ACHN (cell line): Measurements from ENCODE around the gene TSPAN3.

Experiments
- DNase-seq: peaks from one replicate; pipeline ENCODE4 v3.0.0-alpha.2; 2015
- in situ Hi-C: cut with HindIII; loops from 2 replicates; pipeline ENCODE4 v1.10.0; 2017; ENCODE audit warnings: low sequenced_read_pairs, low pct_ligation_motif_present, low pct_unique_long_range_greater_than_20kb

TSPAN3 gene

DNA sequence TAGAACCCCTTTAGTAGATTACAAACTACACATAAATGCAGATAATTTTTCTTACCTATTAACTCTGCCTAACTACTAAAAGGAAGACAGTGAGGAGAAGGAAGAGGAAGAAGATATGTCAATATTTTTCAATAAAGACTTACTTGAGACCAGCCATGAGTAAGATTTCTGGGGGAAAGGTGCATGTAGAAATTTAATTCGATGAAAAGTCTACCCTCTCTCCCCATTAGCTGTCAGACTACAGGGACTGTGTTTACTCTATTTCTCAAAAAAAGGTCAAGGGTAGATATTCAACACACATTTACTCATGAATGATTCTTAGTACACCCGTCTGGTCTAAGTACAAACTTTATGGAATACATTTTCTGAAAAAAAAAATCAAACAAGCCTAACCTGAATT lies 6.8 kb downstream of the TSPAN3 start:
- DNase-seq = no peak
- in situ Hi-C loops = no loop called here

- in situ Hi-C loops = no loop called here
- no peak for DNase-seq
Measured at GRCh38 chr15:77063249-77063648, 7.7 kb downstream of the TSPAN3 start.

GRCh38 chr15:77060546-77060945 lies 10.4 kb downstream of the TSPAN3 start:
- in situ Hi-C loops = no loop called here
- DNase-seq = no peak

DNA sequence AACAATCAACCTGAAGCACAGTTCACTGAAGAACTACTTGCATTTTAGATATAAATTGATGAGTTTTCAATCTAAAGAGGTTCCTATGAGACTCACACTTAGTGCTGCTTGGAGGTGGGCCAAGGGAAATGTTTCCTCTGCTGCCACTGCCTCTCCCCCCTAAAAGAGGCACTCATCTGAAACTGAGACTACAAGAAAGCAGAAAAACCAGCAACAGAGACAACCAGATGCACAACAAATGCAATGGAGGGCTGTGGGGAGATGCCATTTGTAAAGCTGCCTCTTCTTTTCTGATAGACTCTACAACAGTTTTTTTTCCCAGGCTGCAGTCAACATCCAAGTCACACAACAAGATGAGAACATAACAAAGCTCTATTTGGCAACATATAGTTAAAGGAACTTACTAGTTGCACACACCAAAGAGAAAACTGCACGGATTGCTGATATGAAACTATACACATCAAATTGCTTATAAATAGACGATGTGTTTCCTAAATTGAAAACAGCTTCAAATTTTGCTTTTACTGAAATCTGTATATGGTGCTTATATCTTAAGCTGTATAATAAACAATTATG lies 11.0 kb downstream of the TSPAN3 start:
- in situ Hi-C loops = no loop called here
- no peak for DNase-seq

DNA sequence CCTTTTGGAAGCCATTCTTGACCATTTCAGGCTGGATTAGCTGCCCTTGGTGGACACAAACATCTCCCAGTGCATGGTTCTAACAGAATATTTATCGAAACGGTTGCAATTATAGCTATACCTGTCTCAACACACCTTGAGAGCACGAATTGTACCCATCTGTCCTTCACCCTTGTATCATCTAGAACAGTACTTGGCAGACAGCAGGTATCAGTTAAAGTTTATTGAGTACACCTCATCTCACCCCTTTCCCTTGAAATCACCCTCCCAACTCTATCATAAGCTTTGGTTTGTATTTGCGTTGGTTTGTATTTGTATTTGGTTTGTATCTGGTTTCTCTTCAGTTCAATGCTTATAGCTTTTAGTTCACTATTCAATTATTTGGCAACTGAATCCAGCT lies 12.4 kb downstream of the TSPAN3 start:
- DNase-seq = no peak
- in situ Hi-C loops = no loop called here

DNA sequence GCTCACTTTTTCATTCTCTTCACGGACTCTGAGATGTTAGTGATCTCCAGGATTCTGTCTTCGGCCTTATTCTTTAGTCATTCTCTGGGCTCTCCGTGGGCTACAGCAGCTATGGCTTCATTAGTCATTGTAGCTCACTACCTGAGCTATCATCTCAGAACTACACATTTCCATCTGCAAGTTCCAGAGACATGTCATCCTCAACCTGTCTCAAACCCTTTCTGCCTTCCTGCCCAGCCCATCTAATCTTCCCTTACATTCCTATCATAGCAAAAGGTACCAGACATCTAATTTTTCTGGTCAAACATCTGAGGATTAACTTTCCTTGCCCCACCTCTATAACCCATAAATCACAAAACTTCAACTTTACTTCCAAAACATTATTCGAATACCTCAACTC lies 13.2 kb downstream of the TSPAN3 start:
- no peak for DNase-seq
- in situ Hi-C loops = no loop called here

DNA sequence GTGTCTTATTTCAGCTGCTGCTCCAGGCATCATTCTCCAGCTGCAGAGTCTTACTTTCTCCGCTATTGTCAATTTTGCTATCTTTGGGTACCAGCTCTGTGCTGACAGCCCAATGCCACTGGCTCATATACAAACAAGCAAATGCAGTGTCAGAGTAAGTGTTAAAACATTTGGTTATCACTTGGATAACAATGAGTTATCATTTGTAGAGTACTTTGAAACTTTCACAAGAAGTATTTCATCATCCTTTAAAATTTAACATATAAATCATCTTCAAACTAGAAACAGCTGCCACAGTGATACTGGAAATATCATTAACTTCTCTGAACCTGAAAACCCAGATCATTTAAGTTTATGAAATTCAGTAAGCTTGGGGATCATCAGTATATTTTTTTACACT lies 13.8 kb downstream of the TSPAN3 start:
- in situ Hi-C loops = no loop called here
- no peak for DNase-seq

DNA sequence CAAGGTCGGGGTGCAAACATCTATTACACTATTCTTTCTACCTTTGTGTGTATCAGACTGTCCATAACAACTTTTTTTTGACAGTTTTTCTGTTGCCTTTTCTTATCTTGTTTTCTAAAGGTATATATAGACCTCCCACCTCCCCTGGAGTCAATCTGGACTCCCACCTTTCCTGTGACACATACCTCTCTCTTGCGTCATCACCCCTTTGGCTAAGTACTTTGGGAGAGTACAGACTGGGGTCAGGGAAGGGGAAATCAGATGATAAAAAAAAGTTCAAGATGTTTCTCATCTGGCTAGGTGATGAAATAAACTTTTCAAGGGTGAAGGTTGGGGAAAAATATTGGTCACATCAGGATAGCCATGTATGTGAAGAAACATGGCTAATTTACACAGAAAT lies 17.2 kb downstream of the TSPAN3 start:
- in situ Hi-C loops = no loop called here
- no peak for DNase-seq

DNA sequence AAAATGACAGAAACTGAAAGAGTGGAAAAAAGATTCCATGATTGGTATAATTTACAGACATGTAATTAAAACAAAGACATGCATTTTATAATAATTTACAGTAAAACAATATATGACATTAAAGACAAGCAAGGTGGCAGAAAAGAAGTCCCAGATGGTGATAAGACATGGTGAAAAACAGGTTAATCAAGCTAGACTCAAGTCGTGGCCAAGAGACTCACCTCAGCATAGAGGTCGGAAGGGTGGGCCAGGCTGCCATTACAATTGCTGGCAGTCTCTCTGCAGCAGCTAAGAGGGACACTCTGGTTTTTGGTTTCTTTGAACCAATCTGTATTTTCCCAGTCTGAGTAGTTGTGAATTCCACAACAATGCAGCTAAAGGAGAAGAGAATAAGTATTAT lies 18.4 kb downstream of the TSPAN3 start:
- in situ Hi-C loops = no loop called here
- no peak for DNase-seq

DNA sequence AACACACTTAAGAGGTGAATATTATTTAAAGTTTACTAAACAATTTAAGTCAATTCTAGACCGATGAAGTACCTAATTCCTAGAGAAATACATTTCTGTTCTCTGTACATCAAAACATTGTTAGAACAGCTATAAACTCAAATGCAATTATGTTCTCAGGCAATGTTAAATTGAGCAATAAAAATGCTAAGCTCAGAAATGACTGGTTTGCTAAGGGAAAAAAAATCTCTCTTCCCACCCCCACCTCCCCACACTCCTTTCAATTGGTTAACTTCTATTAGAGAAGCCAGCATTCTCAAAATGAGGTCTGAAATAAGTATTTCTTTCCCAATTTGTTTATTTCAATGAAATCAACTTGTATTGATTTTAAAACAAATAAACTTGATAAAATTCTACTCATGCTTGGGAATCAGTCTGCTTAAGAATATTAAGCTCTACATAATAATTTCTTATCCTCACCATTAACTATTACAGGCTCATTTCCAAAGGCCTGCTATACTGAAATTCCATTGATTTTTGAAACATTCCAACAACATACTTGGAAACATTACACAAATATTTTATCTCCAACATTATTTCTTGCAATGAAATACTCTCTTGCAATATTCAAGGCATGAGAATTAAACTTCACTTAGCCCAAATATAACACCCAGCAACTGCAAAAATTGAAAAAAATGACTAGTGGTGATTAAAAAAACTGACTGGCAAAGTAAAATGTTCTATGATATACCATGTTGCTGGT lies 22.6 kb downstream of the TSPAN3 start:
- no peak for DNase-seq
- in situ Hi-C loops = no loop called here

DNA sequence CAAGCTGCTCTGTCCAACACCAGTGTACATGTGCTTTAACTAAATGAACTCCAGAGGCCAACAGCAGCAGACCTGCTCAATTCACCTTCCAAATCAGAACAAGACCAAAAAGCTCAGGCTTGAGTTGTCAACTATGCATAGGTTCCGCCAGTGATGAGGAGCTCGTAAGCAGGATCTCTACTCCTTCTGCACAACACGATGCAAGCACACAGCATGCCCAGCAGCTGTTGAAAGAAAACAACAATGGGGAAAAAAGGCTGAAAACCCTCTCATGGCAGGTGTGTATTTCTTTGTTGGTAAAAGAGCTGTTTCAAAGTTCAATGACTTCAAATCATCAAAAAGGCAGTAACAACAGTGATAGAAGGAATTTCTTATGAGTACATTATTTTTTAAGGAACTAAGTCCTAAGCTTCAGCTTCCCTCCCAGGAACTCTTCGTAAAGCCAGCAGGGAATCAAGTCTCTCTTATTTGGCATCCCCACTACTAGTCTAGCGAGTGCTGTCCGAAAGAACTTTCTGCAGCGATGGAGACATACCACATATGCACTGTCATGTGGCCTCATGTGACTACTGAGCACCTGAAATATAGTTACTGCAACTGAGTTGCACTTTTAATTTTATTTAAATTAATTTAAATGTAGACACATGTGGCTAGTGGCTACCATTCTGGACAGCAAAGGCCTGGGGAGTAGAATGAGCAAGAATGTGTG lies 24.1 kb downstream of the TSPAN3 start:
- DNase-seq = no peak
- in situ Hi-C loops = no loop called here

DNA sequence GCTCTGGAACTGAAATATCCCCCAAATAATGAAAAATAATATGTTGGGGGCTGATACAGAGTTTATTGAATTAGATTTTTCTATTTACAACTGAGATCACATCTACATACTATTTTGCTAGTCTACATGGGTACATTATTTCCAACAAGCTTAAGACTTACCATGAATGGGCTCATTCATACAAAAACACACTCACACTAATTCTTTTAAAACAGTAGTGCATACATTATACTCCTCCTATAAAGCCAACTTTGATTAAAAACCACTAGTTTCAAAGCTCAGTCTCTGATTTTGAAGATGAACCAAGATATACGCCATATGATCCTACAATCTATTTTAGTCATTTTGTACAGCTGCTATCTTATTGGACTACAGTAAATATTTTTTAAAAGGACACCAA lies 24.9 kb downstream of the TSPAN3 start:
- no peak for DNase-seq

DNA sequence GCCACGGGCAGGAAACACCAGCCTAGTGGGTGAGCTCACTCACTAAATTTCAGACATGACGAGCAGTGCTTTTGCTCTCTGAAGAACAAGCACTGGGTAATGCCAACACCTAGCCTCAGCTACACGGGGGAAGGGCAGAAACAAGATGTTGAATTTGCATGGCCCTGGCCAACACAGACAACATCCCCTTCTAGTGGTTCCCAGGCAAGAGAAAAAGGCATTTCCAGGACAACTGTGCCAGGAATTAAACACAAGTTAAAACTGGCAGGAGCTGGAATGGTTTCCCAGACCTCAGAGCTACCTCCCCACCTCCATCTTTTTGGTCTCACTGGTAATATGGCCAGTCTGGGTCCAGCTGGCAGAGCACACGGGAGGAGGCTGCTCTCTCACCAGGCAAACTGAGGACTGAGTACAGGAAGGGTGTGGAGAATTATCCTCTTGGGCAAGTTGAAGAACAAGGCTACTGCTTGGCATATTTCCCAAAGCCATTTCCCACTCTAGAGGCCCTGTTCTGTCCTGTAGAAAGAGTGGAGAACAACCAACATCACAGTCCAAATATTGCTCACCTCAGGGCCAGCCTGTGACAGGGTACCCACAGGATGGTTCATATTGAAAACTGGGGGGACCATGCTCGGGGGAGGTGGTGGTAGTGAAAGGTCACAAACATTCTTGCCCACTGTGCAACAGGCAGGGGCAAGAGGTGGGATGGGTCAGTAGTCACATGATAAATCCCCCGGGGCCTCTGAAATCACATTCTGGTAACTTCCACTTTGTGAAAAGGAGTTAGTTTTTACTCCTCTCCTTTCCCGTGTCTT lies 26.5 kb downstream of the TSPAN3 start:
- DNase-seq = no peak
- in situ Hi-C loops = no loop called here

More for the DNA sequence above, 24.9 kb downstream of the TSPAN3 start:
- in situ Hi-C loops = no loop called here

DNA sequence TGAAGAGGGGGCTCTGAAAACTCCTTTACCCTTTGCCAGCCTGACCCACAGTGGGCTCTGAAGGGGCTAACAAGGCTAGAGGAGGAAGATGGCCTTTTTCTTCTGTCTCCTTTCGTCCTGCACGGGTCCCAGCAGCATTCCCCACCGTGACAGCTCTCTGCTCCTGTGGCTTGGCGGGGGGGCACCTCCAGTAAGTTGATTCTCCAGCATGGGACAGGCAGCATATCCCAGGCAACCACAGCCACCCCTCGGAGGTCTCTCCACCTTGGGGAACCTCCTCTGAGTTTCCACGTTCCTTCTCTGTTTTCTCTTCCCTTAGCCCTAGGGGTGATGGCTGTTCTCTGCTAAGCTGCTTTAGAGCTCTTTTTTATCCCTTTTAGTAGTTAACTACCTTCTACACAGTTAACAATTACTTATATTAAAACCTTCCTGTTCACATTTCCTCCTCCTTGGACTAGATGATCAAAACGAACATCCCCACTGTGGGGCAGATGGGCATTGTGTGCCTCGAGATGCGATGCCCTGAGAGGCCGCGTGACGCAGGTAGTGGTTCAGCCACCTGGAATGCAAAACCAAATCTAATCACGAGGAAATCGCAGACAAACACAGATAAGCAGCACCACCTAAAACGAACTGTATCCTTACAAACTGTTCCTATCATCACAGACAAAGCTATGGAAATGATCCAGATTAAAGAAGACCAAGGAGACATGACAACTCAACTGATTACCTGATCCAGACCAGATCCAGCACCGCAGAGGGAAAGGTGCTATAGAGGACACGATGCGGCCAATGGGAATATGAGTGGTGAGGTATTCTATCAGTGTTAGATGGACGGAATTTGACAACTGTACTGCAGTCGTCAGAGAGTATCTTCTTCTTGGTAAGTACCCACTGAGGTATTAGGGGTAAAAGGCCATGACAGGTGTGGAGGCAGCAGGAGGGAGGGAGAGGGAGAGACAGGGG lies 27.7 kb downstream of the TSPAN3 start:
- DNase-seq = no peak
- in situ Hi-C loops = no loop called here

DNA sequence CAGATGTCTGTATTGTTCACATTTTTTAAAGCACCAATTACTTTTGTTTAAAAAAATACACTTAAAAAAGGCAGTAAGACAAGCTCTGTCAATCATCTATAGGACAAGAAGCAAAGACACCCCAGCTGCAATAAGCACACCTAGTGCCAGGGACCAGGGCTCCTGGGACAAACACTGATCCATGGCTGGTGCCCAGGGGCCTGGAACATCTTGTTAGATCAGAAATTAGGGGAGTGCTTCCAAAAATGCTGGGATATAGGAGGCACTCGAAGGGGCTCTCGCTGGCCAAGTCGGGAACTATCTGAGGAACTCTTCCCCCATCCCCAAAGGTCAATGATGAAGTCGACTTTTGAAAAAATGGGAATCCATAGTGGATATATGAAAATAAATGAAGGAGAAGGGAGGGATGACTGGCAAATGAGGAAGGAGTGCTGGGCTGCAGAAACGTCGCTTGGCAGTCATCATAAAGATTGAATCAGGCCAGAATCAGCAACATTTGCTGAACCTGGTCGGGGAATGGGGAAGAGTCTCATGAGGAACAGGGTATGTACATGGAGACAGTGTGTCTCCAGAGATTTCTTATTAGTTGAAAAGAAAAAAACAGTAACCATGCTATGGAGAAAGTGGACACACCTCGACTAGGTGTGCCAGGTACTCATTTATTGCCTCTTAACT lies 28.5 kb downstream of the TSPAN3 start:
- in situ Hi-C loops = no loop called here
- no peak for DNase-seq

DNA sequence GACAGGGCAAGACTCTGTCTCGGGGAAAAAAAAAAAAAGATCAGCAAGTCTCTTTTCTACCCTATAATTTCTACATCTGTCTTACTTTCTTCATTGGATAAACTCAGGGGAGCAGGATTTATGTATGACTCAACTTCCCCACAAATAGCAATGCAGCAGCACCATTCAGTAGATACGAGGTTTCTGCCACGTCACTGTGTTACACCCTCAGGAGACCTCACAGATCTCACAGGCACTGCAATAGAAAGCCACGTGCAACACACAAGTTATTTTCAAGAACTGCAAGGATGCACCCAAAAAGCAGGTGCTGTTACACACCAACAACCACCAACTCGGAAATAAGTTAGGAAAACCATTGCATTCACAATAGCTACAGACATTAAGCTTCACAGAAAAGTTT lies 30.2 kb downstream of the TSPAN3 start:
- no peak for DNase-seq
- in situ Hi-C loops = no loop called here

GRCh38 chr15:77039848-77040247 lies 31.1 kb downstream of the TSPAN3 start:
- DNase-seq = no peak
- in situ Hi-C loops = no loop called here

- DNase-seq = no peak
Measured at GRCh38 chr15:77039217-77039533, 31.7 kb downstream of the TSPAN3 start.

More at GRCh38 chr15:77039217-77039533, 31.7 kb downstream of the TSPAN3 start:
- in situ Hi-C loops = no loop called here
